Calu3 (cell line): ENCODE data around the gene IGFLR1. TPM values are rescaled to one million over a fixed set of nuclear protein-coding genes. Genes with fewer than 3 reads are reported as not detected.

Experiments used
- BruUV-seq: library from RNA; stranded (reverse); fragments of 400-500 nt; replicated peaks from 2 replicates; lab custom pipeline; 2021; lab: Mats Ljungman, UMichigan
- CTCF ChIA-PET: fragments of 300-600 bp; sonication (Branson Sonifier 250); formaldehyde crosslinking; loops from one replicate; lab custom pipeline; 2022; ENCODE audit warnings: antibody characterized with exemption; lab: Charles Lee
- DNase-seq: peaks from one replicate; pipeline ENCODE4 v3.0.0; 2022
- H3K27ac Mint-ChIP-seq: one replicate; pipeline ENCODE4 v1.8.0; 2022; ENCODE audit warnings: mixed read lengths; ENCODE audit not compliant: unreplicated experiment
- H3K27me3 Mint-ChIP-seq: one replicate; pipeline ENCODE4 v1.8.0; 2022; ENCODE audit warnings: mixed read lengths; ENCODE audit not compliant: unreplicated experiment
- H3K36me3 Mint-ChIP-seq: one replicate; pipeline ENCODE4 v1.8.0; 2022; ENCODE audit warnings: mild to moderate bottlenecking, moderate library complexity, mixed read lengths; ENCODE audit not compliant: insufficient read depth, unreplicated experiment
- H3K4me1 Mint-ChIP-seq: one replicate; pipeline ENCODE4 v1.8.0; 2022; ENCODE audit warnings: mild to moderate bottlenecking, low read depth, mixed read lengths; ENCODE audit not compliant: unreplicated experiment
- H3K4me3 Mint-ChIP-seq: one replicate; pipeline ENCODE4 v1.8.0; 2022; ENCODE audit warnings: mild to moderate bottlenecking, low read depth, moderate library complexity, mixed read lengths; ENCODE audit not compliant: unreplicated experiment
- H3K9me3 Mint-ChIP-seq: one replicate; pipeline ENCODE4 v1.8.0; 2022; ENCODE audit warnings: low read depth, mixed read lengths; ENCODE audit not compliant: unreplicated experiment
- CTCF ChIP-seq: fragments of 200-600 bp; IDR thresholded peaks from one replicate; pipeline ENCODE4 v1.8.0; 2022; ENCODE audit warnings: antibody characterized with exemption; ENCODE audit not compliant: unreplicated experiment
- intact Hi-C: fragments of 100-400 bp; cut with micrococcal nuclease; formaldehyde crosslinking; loops from one replicate; pipeline ENCODE4 v1.10.0; 2022; ENCODE audit not compliant: unreplicated experiment
- total RNA-seq: library from RNA; stranded (reverse); gene quantifications from 2 replicates; pipeline ENCODE4 v1.2.3, GENCODE V29; 2022

IGFLR1 gene
- total RNA-seq, 1 experiment from 2014 or later = 9.2 TPM

- no peaks in the 10 kb centered on the region for H3K27me3 Mint-ChIP-seq
- BruUV-seq = no TSS peak
- CTCF ChIA-PET = interaction anchor here (0.7 kb wide), 2 partner anchors 66 to 1760 kb away, joined by 3 to 7 read pairs; no protein-coding TSS in a partner anchor
- H3K4me3 Mint-ChIP-seq = no peak overlapping the region
- no peaks in the 10 kb centered on the region for H3K9me3 Mint-ChIP-seq
- H3K27ac Mint-ChIP-seq = no peak overlapping the region
- peaks cover 8% of the 10 kb centered on the region for H3K4me1 Mint-ChIP-seq
- no peak for TF ChIP-seq CTCF
- H3K36me3 Mint-ChIP-seq = no peaks in the 10 kb centered on the region
- intact Hi-C loops = no loop called here
- no peak for DNase-seq
Measured at GRCh38 chr19:35787227-35787799, 45.1 kb upstream of the IGFLR1 start.

GRCh38 chr19:35786299-35787160, 44.3 kb upstream of the IGFLR1 start:
- DNase-seq = no peak
- no peaks in the 10 kb centered on the region for H3K27me3 Mint-ChIP-seq
- no peak overlapping the region for H3K4me3 Mint-ChIP-seq
- H3K4me1 Mint-ChIP-seq = peaks cover 8% of the 10 kb centered on the region
- no peaks in the 10 kb centered on the region for H3K36me3 Mint-ChIP-seq
- intact Hi-C loops = no loop called here
- no TSS peak for BruUV-seq
- CTCF ChIA-PET = interaction anchor here (0.7 kb wide), 1 partner anchor 1760 kb away, joined by 7 read pairs; no protein-coding TSS in a partner anchor
- TF ChIP-seq CTCF = no peak
- no peak overlapping the region for H3K27ac Mint-ChIP-seq
- no peaks in the 10 kb centered on the region for H3K9me3 Mint-ChIP-seq

- CTCF ChIA-PET = no interaction called here
- no TSS peak for BruUV-seq
Measured at GRCh38 chr19:35785339-35785627, 43.0 kb upstream of the IGFLR1 start.

More at GRCh38 chr19:35785339-35785627, 43.0 kb upstream of the IGFLR1 start:
- Mint-ChIP-seq H3K27me3 (no peaks in the 10 kb centered on the region), H3K27ac (no peak overlapping the region), H3K4me3 (no peak overlapping the region), H3K9me3 (no peaks in the 10 kb centered on the region), H3K36me3 (no peaks in the 10 kb centered on the region), H3K4me1 (peaks cover 8% of the 10 kb centered on the region)
- DNase-seq = no peak
- no peak for TF ChIP-seq CTCF
- intact Hi-C loops = no loop called here
